HL-60/S4 treated with phorbol 12-myristate 13-acetate at 8.2 ng/mL for 4 days and 3 days (cell line): ENCODE data around the gene SP1.
"Not testable (repeated sequence)": the region's sequence is repeated elsewhere in the genome, so short reads cannot be mapped to it uniquely, and the experiment has no call there.

ENCODE experiments used
- in situ Hi-C: fragments of 300-500 bp; cut with MboI; formaldehyde crosslinking; loops from 2 replicates; pipeline ENCODE4 v1.15.0; 2022; ENCODE audit warnings: low sequenced_read_pairs

Gene SP1

DNA sequence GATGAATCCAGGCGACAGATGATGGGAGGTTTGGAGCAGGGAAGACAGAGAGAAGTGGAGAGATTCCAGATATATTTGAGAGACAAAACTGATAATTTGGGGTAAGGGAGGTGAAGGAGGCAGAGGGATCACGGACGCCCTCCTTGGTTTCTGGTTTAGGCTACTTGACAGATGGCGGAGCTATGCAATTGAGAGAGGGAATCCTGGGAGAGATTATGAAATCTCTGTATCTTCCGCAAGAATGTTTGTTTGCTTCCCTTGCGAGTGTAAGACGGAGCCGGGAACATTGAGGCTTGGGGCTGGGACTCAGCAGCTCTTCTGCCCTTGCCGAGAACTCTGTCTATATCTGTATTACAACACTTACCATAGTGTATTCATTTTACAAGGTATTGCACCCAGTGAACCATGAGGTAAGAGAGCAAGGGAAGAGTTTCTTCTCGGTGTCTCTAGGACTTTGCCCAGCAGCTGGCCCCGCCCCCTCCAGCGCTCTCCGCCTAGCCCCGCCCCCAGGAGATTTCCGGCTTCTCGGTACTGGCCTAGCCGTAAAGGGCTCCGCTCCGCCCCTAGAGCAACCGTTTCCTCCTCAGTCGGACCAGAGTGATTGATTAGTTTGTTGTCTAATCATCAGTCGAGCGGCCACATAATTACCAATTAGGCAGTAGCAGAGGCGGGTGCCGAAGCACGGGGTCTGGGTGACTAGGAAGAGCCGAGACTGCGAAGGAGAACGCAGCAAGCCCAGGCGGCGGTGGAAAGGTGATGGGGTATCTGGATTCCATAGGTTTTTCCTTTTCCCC, 61.3 kb downstream of the SP1 start, which contains the start of gene PRR13:
Gene PRR13 (plus strand): TSS at position 695 of the 794 bp plus-strand sequence. CDS start 981 bp downstream, outside the sequence.
- in situ Hi-C loops, result no loop called here

DNA sequence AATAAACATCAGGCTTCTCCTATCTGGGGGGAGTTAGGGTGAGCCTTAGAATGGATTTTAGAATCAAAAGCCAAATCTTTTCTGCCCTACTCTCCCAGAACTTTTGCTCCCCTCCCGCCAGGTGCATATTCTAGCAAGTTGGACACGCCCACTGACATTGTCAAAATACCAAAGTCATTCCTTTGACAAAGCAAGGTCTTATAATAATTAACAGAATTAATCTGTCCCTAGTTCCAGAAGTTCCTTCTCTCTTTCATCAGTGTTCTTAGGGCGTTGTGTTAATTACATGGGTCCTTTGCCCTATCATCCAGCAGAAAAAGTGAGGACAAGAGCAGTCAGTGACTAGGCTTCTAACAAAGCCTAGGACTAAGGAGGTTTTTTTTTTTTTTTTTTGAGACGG, 64.0 kb downstream of the SP1 start:
- in situ Hi-C loops, result no loop called here

DNA sequence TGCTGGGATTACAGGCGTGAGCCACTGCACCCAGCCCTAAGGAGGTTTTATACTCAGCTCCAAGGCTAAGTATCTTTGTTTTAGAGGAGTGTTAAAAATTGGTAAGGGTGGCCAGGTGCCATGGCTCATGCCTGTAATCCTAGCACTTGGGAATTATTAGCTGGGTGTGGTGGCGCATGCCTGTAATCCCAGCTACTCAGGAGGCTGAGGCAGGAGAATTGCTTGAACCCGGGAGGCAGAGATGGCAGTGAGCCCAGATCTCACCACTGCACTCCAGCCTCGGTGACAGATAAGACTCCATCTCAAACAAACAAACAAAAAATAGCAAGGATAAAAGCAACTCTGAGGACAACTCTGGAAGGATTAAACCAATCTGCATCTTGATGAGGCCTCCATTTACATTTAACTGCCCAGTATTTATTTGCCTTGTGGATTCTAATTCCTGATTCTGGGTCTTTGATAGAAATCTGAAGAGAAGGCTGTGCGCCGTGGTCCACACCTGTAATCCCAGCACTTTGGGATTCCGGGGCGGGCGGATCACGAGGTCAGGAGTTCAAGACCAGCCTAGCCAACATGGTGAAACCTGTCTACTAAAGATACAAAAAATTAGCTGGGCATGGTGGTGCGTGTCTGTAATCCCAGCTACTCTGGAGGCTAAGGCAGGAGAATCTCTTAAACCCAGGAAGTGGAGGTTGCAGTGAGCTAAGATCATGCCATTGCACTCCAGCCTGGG, 64.8 kb downstream of the SP1 start:
- in situ Hi-C loops, result not testable (repeated sequence)

DNA sequence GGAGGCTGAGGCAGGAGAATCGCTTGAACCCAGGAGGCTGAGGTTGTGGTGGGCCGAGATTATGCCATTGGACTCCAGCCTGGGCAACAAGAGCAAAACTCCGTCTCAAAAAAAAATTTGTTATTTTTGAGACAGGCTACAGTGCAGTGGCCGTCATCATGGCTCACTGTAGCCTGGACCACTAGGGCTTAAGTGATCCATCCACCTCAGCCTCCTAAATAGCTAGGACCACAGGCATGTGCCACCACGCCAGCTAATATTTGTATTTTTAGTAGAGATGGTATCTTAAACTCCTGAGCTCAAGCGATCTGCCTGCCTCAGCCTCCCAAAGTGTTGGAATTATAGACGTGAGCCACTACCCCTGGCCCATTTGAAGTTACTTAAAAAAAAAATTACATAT, 71.0 kb downstream of the SP1 start:
- in situ Hi-C loops, result loop anchor here (25.0 kb wide), 1 partner anchor 414 kb away; no protein-coding TSS in a partner anchor

DNA sequence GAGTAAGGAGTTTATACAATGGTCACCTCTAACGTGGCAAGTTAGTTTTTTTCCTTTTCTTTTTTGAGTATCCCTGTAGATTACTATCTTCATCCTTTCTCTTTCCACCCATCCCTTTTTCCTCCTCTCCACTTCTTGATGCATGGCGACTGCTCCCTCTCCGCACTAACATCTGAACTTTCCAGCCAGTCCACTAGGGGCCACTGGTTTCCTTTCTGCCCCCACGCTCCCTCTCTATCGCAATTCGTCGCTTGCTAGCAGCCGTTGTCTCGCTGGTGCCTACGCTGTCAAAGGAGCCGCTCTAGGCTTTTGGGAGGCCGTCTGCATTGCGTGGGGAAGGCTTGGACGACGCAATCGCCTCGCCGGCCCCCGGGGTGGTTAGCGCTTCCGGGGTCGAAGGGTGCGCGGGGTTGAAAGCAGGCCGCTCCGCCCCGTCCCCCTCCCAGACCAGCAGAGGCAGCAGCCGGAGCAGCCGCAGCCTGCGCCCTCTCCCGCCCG, 71.7 kb downstream of the SP1 start, which contains the start of gene PCBP2:
Gene PCBP2 (plus strand): TSS at position 442 of the 498 bp plus-strand sequence. CDS start 2,699 bp downstream, outside the sequence.
- in situ Hi-C loops, result loop anchor here (25.0 kb wide), 1 partner anchor 414 kb away; no protein-coding TSS in a partner anchor

DNA sequence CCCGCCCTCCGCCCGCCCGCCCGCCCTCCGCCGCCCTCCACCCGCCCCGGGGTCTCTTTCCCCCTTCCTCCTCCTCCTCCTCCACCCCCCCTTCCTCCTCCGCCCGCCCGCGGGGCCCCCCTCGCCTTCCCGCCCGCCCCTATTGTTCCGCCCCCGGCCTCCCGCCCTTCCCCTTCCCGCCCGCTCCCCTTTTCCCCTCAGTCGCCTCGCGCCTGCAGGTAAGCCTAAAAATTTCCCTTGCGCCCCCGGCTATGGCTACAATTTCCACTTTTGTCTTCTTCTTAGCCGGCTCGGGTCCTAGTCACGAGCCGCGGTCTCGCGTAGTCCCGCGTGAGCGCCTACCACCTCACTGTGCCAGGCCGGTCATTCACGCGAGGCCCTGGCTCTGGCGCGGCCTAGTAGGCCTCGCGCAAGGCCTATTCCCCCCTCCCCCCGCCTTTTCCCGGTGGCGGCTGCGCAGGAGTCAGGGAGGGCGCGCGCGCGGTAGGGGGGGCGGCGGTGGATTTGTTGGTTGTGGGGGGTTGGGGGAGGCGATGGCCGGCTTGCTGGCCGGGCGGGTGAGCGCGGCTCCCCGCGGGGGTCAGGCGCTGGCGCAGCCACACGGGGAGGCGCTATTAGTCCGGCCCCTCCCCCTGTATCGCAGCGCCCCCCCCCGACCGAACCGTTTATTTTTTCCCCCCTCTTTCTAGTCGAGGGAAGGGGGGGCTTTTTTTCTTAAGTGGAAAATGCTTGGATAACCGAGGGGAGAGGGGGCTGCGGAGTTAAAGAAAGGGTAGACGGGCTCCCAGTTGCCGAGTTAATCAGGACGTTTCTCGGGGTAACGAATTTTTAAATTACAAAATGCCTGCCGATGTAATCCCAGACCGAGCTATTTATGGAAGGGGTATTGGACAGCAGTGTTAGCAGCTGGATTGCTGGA, 72.4 kb downstream of the SP1 start:
- in situ Hi-C loops, result loop anchor here (25.0 kb wide), 1 partner anchor 415 kb away; no protein-coding TSS in a partner anchor

DNA sequence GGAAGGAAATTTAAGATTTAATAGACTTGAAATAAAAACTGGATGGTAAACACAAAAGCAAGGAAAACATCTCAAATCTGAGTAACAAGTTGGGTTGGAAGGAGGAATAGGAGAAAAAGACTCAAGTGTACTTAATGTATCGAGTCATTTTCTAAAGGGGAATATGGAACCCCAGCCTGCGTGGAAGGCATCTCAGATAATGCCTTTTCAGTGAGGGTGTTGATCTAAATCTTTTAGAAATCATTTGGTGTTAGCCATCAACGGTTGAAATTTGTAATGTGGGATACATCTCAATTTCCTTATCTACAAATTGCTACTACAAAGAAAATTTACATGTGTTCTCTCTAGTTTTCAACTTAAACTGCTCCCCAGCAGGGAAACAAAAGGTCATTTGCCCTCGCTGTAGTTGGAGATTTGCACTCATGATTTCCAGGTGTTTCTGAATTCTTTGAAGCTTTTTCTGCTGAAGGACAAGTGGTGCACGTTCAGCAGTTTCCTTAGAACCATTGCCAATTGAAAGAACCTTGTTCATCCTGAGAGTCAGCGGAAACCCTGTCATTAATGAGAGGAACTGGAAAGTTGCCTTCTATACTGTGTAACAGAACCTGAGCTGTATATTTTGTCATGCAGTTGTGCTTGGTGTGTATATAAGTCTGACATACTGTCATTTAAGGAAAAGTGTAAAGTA, 74.1 kb downstream of the SP1 start:
- in situ Hi-C loops, result loop anchor here (25.0 kb wide), 1 partner anchor 417 kb away; no protein-coding TSS in a partner anchor

DNA sequence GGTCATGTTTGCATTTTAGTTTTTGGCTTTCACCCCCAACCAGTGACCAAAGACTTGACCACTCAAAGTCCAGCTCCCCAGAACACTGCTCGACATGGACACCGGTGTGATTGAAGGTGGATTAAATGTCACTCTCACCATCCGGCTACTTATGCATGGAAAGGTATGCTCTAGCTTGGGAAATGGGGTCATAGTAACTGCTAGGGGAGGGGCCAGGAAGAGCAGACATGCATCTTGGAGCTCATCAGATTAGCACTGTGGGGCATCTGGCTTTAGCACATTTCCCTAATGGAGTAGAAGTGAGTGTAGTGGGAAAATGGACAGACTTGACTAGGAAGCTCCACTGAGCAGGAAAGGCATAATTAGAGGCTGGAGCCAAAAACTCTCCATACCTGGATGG, 74.7 kb downstream of the SP1 start:
- in situ Hi-C loops, result loop anchor here (25.0 kb wide), 1 partner anchor 417 kb away; no protein-coding TSS in a partner anchor

DNA sequence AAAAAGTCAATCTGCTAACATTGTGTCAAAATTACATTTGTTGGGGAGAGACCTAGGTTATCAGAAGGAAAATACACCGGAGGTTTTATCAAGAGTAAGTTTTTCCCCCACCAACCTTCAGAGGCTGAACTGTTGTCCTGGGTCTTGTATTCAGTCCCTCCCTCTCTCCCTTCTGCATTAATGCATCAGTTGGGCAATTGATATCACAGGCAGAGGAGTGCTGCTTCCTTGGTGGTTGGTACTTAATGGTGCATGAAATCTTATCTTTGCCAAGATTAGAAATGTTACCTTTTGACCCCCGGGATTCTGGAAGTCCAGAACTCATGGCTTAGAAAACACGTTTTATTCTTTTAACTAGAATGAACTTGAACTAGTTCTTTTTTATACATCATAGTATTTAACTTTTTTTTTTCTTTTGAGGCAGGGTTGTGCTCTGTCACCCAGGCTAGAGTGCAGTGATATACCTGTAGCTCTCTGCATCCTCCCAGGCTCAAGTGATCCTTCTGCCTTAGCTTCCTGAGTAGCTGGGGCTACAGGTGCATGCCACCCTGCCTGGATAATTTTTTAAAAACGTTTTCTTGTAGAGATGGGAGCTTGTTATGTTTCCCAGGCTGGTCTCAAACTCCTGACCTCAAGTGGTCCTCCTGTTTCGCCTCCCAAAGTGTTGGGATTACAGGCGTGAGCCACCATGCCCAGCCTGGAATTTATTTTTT, 76.8 kb downstream of the SP1 start:
- in situ Hi-C loops, result loop anchor here (25.0 kb wide), 1 partner anchor 420 kb away; no protein-coding TSS in a partner anchor

DNA sequence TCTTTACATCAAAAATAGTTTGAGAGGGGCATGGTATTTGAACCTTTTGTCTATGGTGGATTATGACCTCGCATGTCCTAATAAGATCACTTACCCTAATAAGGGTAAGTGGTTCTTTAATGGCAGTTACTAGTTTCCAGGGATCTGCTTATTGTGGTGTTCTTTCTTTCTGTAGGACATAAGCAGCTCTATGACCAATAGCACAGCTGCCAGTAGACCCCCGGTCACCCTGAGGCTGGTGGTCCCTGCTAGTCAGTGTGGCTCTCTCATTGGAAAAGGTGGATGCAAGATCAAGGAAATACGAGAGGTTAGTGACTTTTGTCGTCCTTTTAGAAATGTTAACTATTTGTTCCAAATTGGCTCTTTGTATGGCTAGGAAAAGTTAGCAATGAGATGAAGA, 79.1 kb downstream of the SP1 start:
- in situ Hi-C loops, result loop anchor here (25.0 kb wide), 1 partner anchor 422 kb away; no protein-coding TSS in a partner anchor

DNA sequence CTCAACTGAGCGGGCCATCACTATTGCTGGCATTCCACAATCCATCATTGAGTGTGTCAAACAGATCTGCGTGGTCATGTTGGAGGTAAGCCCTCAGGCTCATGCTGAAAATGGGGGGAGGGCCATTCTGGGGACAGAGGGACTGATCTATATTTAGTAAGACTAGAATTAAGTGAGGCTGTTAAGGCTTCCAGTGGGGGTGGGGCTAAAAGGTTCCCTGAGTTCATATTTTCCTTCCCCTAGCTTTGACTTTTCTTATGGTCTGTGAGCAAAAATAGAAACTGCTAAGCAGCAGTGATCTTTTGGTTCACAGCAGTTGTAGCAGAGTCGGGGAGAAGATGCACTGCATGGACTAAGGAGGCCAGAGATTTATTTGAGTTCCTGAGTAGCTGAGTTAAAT, 81.1 kb downstream of the SP1 start:
- in situ Hi-C loops, result loop anchor here (25.0 kb wide), 1 partner anchor 424 kb away; no protein-coding TSS in a partner anchor

DNA sequence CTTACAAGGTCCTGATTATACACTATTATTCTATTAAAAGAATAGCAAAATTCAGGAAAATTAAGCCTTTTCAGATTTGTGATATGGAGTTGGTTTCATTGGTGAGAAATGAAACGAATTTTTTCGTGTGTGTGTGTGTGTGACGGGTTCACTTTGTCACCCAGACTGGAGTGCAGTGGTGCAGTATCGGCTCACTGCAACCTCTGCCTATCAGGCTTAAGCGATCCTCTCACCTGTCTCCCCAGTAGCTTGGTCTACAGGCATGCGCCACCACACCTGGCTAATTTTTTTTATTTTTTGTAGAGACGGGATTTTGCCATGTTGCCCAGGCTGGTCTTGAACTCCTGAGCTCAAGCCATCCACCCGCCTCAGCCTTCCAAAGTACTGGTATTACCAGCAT, 81.6 kb downstream of the SP1 start:
- in situ Hi-C loops, result loop anchor here (25.0 kb wide), 1 partner anchor 424 kb away; no protein-coding TSS in a partner anchor

DNA sequence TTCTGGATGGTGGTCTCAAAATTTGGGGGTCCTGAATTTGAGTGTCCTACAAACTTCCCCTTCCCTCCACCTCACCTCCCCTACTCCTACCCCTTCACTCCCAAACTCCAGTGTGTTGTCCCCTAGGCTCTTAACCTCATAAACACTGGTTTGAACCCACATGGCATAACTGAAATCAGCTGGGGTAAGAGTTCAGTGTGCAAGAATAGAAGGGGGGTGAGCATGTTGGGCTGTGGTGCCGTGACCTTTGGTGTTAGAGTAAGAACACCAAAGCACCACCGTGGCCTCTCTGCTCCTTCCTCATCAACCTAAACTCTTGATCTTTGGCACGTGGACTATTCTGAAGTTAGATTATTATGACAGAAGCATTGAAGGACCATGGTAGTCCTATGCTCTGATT, 83.0 kb downstream of the SP1 start:
- in situ Hi-C loops, result loop anchor here (25.0 kb wide), 1 partner anchor 426 kb away; no protein-coding TSS in a partner anchor

DNA sequence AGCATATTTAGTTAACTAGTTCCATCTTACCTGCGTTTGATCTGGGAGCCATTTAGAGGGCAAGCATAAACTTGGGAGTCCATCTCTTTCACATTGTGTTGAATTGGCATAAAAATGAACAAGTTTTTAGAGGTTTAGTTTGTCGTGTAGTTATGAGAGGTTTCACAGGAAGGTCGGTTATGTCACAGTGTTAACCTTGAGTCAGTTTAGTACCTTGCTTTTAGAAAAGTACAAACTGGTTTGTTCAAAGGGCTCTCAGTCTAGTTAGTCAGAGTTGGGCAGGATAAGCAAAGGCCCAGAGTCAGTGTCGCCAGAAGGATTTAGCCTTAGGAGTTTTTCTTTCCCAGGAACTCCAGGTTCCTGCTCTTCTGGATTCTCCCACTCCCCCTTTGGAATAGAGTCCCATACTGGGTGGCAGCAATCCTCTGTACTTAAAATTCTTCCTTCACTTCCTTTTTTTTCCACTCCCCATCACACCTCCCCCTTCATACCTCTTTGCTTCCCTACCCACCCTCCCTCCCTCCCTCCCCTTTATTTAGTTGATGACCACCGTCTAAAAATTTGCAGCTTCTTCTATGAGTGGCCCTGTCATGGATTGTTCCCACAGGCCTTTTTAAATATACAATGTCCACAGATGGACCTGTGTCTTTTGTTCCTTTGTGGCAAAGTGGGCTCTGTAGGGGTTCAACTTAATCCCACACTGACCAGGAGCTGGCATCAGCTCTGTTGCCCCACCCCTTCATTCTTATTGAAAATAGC, 84.0 kb downstream of the SP1 start:
- in situ Hi-C loops, result loop anchor here (25.0 kb wide), 1 partner anchor 427 kb away; no protein-coding TSS in a partner anchor

DNA sequence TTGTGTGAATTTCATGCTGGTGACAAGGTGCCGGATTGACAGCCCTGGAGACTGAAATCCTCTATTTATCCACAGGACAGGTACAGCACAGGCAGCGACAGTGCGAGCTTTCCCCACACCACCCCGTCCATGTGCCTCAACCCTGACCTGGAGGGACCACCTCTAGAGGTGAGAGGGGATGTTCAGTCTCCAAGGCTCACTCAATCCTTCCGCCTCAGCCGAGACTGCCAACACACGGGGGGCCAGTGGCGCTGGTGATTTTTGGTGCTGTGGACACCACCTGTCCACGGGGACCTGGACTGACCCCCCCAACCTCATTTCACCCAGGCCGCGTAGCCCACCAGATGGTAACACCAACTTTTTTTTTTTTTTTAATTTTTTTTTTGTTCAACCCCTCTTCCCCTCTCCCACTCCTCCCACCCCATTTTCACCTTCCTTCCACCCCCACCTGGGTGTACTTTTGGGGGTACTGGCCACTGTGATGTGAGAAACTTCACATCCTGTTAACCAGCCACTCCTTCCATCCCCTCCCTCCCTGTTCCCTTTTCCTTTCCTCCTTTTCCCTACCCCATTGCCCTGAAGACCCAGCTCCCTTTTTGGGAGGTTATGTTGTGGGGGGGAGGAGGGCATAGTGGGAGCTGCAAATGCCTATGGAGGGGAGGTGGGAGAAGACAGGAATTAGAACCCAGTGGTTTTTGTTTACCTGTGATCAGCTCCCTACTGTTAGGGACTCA, 84.9 kb downstream of the SP1 start:
- in situ Hi-C loops, result loop anchor here (25.0 kb wide), 1 partner anchor 428 kb away; no protein-coding TSS in a partner anchor

DNA sequence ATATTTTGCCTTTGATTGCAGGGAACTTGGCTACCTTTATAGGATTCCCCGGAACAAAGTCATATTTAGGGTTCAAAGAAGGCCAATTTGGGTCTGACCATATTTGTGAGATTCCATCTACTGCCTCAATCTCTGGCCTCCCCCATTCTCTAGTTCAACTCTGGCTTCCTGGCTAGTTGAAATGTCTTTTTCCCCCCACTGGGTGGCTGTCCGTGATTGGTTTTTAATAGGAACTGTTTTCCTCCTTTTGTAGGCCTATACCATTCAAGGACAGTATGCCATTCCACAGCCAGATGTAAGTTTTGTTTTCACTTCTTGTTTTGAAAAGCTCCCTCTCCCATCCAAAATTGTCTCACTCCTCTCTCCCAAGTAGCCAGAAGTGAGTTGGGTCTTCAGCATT, 85.7 kb downstream of the SP1 start:
- in situ Hi-C loops, result loop anchor here (25.0 kb wide), 1 partner anchor 428 kb away; no protein-coding TSS in a partner anchor
